WTC11 (cell line): Measurements from ENCODE around the gene DLL1. TPM values are rescaled to one million over a fixed set of nuclear protein-coding genes. Genes with fewer than 3 reads are reported as not detected.
A peak's percentile ranks its signal among the peaks of the same experiment; 100 is the strongest.

Source experiments
- ATAC-seq: fragments of 200-7000 bp; cut with Tn5 transposase; 2 replicates; pipeline ENCODE4 v1.10.0; 2021; ENCODE audit warnings: mild to moderate bottlenecking, moderate library complexity
- CTCF ChIA-PET: fragments of 300-600 bp; sonication (Branson Sonifier 250); formaldehyde crosslinking; loops from one replicate; lab custom pipeline; 2021; ENCODE audit warnings: antibody characterized with exemption; lab: Charles Lee
- POLR2A ChIA-PET: fragments of 350-600 bp; sonication (Branson Sonifier 250); formaldehyde crosslinking; loops from one replicate; lab custom pipeline; 2021; ENCODE audit warnings: antibody characterized with exemption; lab: Charles Lee
- DNase-seq: peaks from one replicate; pipeline ENCODE4 v3.0.0; 2021; ENCODE audit warnings: low spot score
- H3K27ac Mint-ChIP-seq: 2 replicates; pipeline ENCODE4 v1.8.0; 2021; ENCODE audit warnings: mixed read lengths
- H3K27me3 Mint-ChIP-seq: 2 replicates; pipeline ENCODE4 v1.8.0; 2021; ENCODE audit warnings: low read depth, mild to moderate bottlenecking, moderate library complexity, mixed read lengths
- H3K36me3 Mint-ChIP-seq: 2 replicates; pipeline ENCODE4 v1.8.0; 2021; ENCODE audit warnings: mixed read lengths
- H3K4me1 Mint-ChIP-seq: 2 replicates; pipeline ENCODE4 v1.8.0; 2022; ENCODE audit warnings: mixed read lengths
- H3K4me3 Mint-ChIP-seq: 2 replicates; pipeline ENCODE4 v1.8.0; 2021; ENCODE audit warnings: mild to moderate bottlenecking, moderate library complexity, mixed read lengths
- H3K9me3 Mint-ChIP-seq: 2 replicates; pipeline ENCODE4 v1.8.0; 2021; ENCODE audit warnings: mixed read lengths
- E2F1 ChIP-seq: sonication (generic); formaldehyde crosslinking; IDR thresholded peaks from 2 replicates; pipeline ENCODE4 v1.8.0; 2022; ENCODE audit warnings: mild to moderate bottlenecking, missing genetic modification reagents
- FOXK1 ChIP-seq: sonication (generic); formaldehyde crosslinking; IDR thresholded peaks from 2 replicates; pipeline ENCODE4 v1.8.0; 2022; ENCODE audit warnings: mild to moderate bottlenecking, moderate library complexity, missing genetic modification reagents
- FOXP1 ChIP-seq: sonication (generic); formaldehyde crosslinking; IDR thresholded peaks from 2 replicates; pipeline ENCODE4 v1.8.0; 2022; ENCODE audit warnings: missing genetic modification reagents, mild to moderate bottlenecking, moderate library complexity, borderline replicate concordance
- FOXP4 ChIP-seq: sonication (generic); formaldehyde crosslinking; IDR thresholded peaks from 2 replicates; pipeline ENCODE4 v1.8.0; 2022; ENCODE audit warnings: mild to moderate bottlenecking, missing genetic modification reagents
- HMGA2 ChIP-seq: fragments of 250-450 bp; sonication (Bioruptor Pico); IDR thresholded peaks from 2 replicates; pipeline ENCODE4 v1.4.0; 2021; ENCODE audit warnings: mild to moderate bottlenecking, moderate library complexity
- MXD4 ChIP-seq: fragments of 250-450 bp; sonication (Bioruptor Pico); IDR thresholded peaks from 2 replicates; pipeline ENCODE4 v1.8.0; 2021; ENCODE audit warnings: mild to moderate bottlenecking, moderate library complexity, borderline replicate concordance
- NFE2L1 ChIP-seq: sonication (generic); formaldehyde crosslinking; IDR thresholded peaks from 2 replicates; pipeline ENCODE4 v1.8.1; 2023; ENCODE audit warnings: missing genetic modification reagents
- PREB ChIP-seq: sonication (generic); formaldehyde crosslinking; IDR thresholded peaks from 2 replicates; pipeline ENCODE4 v1.8.1; 2022; ENCODE audit warnings: mild to moderate bottlenecking, missing genetic modification reagents, moderate library complexity, borderline replicate concordance
- RELA ChIP-seq: sonication (generic); formaldehyde crosslinking; IDR thresholded peaks from 2 replicates; pipeline ENCODE4 v1.8.1; 2022; ENCODE audit warnings: missing genetic modification reagents, mild to moderate bottlenecking, borderline replicate concordance
- ZNF423 ChIP-seq: fragments of 250-450 bp; sonication (Bioruptor Pico); IDR thresholded peaks from 2 replicates; pipeline ENCODE4 v2.1.2; 2022; ENCODE audit warnings: mild to moderate bottlenecking, moderate library complexity
- total RNA-seq: library from RNA; stranded (reverse); gene quantifications from 3 replicates; pipeline ENCODE4 v1.2.3, GENCODE V29; 2021
- TF ChIP-seq, protein P1 (sequence below): sonication (generic); formaldehyde crosslinking; IDR thresholded peaks from 2 replicates; pipeline ENCODE4 v1.8.1; 2022; ENCODE audit warnings: mild to moderate bottlenecking, moderate library complexity, missing genetic modification reagents
- TF ChIP-seq, protein P2 (sequence below): sonication (generic); formaldehyde crosslinking; IDR thresholded peaks from 2 replicates; pipeline ENCODE4 v1.8.0; 2023; ENCODE audit warnings: missing genetic modification reagents, mild to moderate bottlenecking, borderline replicate concordance
- TF ChIP-seq, protein P3 (sequence below): sonication (generic); formaldehyde crosslinking; IDR thresholded peaks from 2 replicates; pipeline ENCODE4 v1.8.1; 2023; ENCODE audit warnings: mild to moderate bottlenecking, moderate library complexity, missing genetic modification reagents
- TF ChIP-seq, protein P4 (sequence below): sonication (generic); formaldehyde crosslinking; IDR thresholded peaks from 2 replicates; pipeline ENCODE4 v1.8.1; 2023; ENCODE audit warnings: mild to moderate bottlenecking, missing genetic modification reagents, moderate library complexity
- TF ChIP-seq, protein P5 (sequence below): fragments of 250-450 bp; sonication (Bioruptor Pico); IDR thresholded peaks from 2 replicates; pipeline ENCODE4 v1.8.0; 2021; ENCODE audit warnings: mild to moderate bottlenecking

The DLL1 gene
- total RNA-seq, 1 experiment from 2014 or later = 25.3 TPM

GRCh38 chr6:170289180-170289931 is 1.5 kb downstream of the DLL1 start (continued):
- TF ChIP-seq E2F1 (CRISPR knock-in tag) (peak; percentile 82; the same call in 1 of the 2 replicates), PREB (CRISPR knock-in tag) (no peak), FOXP4 (CRISPR knock-in tag) (peak; percentile 84; the same call in 1 of the 2 replicates), HMGA2 (CRISPR knock-in tag) (no peak), FOXP1 (CRISPR knock-in tag) (peak; percentile 74; the same call in 1 of the 2 replicates), FOXK1 (CRISPR knock-in tag) (peak; percentile 24; the same call in 1 of the 2 replicates), ZNF423 (CRISPR knock-in tag) (peak; percentile 2; the same call in 1 of the 2 replicates), RELA (CRISPR knock-in tag) (peak; percentile 74; the same call in 1 of the 2 replicates)
- TF ChIP-seq, protein P1, sequence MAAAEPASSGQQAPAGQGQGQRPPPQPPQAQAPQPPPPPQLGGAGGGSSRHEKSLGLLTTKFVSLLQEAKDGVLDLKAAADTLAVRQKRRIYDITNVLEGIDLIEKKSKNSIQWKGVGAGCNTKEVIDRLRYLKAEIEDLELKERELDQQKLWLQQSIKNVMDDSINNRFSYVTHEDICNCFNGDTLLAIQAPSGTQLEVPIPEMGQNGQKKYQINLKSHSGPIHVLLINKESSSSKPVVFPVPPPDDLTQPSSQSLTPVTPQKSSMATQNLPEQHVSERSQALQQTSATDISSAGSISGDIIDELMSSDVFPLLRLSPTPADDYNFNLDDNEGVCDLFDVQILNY = peak; percentile 62
- TF ChIP-seq, protein P2, sequence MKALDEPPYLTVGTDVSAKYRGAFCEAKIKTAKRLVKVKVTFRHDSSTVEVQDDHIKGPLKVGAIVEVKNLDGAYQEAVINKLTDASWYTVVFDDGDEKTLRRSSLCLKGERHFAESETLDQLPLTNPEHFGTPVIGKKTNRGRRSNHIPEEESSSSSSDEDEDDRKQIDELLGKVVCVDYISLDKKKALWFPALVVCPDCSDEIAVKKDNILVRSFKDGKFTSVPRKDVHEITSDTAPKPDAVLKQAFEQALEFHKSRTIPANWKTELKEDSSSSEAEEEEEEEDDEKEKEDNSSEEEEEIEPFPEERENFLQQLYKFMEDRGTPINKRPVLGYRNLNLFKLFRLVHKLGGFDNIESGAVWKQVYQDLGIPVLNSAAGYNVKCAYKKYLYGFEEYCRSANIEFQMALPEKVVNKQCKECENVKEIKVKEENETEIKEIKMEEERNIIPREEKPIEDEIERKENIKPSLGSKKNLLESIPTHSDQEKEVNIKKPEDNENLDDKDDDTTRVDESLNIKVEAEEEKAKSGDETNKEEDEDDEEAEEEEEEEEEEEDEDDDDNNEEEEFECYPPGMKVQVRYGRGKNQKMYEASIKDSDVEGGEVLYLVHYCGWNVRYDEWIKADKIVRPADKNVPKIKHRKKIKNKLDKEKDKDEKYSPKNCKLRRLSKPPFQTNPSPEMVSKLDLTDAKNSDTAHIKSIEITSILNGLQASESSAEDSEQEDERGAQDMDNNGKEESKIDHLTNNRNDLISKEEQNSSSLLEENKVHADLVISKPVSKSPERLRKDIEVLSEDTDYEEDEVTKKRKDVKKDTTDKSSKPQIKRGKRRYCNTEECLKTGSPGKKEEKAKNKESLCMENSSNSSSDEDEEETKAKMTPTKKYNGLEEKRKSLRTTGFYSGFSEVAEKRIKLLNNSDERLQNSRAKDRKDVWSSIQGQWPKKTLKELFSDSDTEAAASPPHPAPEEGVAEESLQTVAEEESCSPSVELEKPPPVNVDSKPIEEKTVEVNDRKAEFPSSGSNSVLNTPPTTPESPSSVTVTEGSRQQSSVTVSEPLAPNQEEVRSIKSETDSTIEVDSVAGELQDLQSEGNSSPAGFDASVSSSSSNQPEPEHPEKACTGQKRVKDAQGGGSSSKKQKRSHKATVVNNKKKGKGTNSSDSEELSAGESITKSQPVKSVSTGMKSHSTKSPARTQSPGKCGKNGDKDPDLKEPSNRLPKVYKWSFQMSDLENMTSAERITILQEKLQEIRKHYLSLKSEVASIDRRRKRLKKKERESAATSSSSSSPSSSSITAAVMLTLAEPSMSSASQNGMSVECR (CRISPR knock-in tag) = peak; percentile 32; the same call in 1 of the 2 replicates
- TF ChIP-seq, protein P3, sequence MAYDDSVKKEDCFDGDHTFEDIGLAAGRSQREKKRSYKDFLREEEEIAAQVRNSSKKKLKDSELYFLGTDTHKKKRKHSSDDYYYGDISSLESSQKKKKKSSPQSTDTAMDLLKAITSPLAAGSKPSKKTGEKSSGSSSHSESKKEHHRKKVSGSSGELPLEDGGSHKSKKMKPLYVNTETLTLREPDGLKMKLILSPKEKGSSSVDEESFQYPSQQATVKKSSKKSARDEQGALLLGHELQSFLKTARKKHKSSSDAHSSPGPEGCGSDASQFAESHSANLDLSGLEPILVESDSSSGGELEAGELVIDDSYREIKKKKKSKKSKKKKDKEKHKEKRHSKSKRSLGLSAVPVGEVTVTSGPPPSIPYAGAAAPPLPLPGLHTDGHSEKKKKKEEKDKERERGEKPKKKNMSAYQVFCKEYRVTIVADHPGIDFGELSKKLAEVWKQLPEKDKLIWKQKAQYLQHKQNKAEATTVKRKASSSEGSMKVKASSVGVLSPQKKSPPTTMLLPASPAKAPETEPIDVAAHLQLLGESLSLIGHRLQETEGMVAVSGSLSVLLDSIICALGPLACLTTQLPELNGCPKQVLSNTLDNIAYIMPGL = peak; percentile 65

DNA sequence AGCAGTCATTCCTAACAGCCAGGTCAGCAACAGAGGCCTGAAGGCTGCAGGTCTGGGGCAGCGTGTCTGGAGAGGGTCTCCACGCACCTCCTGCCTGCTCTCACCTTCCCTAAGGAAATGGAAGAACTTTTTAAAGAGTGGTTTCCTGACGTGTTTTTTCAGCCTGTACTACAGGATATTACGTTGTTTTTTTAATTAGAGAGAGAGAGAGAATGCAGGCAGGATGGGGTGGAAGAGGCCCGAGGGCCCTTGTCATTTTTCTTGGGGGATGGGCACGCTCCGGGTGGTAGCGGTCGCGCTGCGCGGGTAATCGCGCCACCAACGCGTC is 2.1 kb downstream of the DLL1 start:
- DNase-seq (no peak), ATAC-seq (no peak)
- peak overlapping the region; percentile 23; the same call in 1 of the 2 replicates for H3K27ac Mint-ChIP-seq
- H3K36me3 Mint-ChIP-seq = peaks cover 31% of the 10 kb centered on the region
- H3K27me3 Mint-ChIP-seq = peaks cover 85% of the 10 kb centered on the region
- H3K4me3 Mint-ChIP-seq = peak overlapping the region; percentile 79
- H3K9me3 Mint-ChIP-seq = no peaks in the 10 kb centered on the region
- H3K4me1 Mint-ChIP-seq = peaks cover 46% of the 10 kb centered on the region
- CTCF ChIA-PET = no interaction called here
- no peak for TF ChIP-seq MXD4
- TF ChIP-seq, protein P4, sequence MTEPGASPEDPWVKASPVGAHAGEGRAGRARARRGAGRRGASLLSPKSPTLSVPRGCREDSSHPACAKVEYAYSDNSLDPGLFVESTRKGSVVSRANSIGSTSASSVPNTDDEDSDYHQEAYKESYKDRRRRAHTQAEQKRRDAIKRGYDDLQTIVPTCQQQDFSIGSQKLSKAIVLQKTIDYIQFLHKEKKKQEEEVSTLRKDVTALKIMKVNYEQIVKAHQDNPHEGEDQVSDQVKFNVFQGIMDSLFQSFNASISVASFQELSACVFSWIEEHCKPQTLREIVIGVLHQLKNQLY (CRISPR knock-in tag) = no peak
- TF ChIP-seq, protein P5, sequence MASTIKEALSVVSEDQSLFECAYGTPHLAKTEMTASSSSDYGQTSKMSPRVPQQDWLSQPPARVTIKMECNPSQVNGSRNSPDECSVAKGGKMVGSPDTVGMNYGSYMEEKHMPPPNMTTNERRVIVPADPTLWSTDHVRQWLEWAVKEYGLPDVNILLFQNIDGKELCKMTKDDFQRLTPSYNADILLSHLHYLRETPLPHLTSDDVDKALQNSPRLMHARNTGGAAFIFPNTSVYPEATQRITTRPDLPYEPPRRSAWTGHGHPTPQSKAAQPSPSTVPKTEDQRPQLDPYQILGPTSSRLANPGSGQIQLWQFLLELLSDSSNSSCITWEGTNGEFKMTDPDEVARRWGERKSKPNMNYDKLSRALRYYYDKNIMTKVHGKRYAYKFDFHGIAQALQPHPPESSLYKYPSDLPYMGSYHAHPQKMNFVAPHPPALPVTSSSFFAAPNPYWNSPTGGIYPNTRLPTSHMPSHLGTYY (CRISPR knock-in tag) = no peak
- no peak for TF ChIP-seq NFE2L1 (CRISPR knock-in tag)
- TF ChIP-seq, all 79 proteins: peak for 0
- POLR2A ChIA-PET = no interaction called here
